ENCODE measurements around the gene PRRX1.

The PRRX1 gene

GRCh38 chr1:170624146-170624545, 39.8 kb upstream of the PRRX1 start:
- TF ChIP-seq CTCF (conservative IDR thresholded peaks at IDR 0.05; ENCODE audit: low read depth, low read length) = no peak
- H3K4me3 ChIP-seq (ENCODE audit: low read depth, low read length) = no peak overlapping the region
- no peak for DNase-seq (ENCODE audit: low read depth)

- DNase-seq (ENCODE audit: low read depth) = no peak
- H3K4me3 ChIP-seq (ENCODE audit: low read depth, low read length) = no peak overlapping the region
- TF ChIP-seq CTCF (conservative IDR thresholded peaks at IDR 0.05; ENCODE audit: low read depth, low read length) = no peak
Observed at GRCh38 chr1:170630977-170631376, 33.0 kb upstream of the PRRX1 start.

GRCh38 chr1:170634293-170634692, 29.6 kb upstream of the PRRX1 start:
- no peak for DNase-seq (ENCODE audit: low read depth)
- H3K4me3 ChIP-seq (ENCODE audit: low read depth, low read length) = no peak overlapping the region
- no peak for TF ChIP-seq CTCF (conservative IDR thresholded peaks at IDR 0.05; ENCODE audit: low read depth, low read length)

- no peak for TF ChIP-seq CTCF (conservative IDR thresholded peaks at IDR 0.05; ENCODE audit: low read depth, low read length)
- no peak overlapping the region for H3K4me3 ChIP-seq (ENCODE audit: low read depth, low read length)
- DNase-seq (ENCODE audit: low read depth) = no peak
Observed at GRCh38 chr1:170634824-170635410, 29.0 kb upstream of the PRRX1 start.

GRCh38 chr1:170640581-170640980, 23.4 kb upstream of the PRRX1 start:
- DNase-seq (ENCODE audit: low read depth) = no peak
- H3K4me3 ChIP-seq (ENCODE audit: low read depth, low read length) = no peak overlapping the region
- TF ChIP-seq CTCF (conservative IDR thresholded peaks at IDR 0.05; ENCODE audit: low read depth, low read length) = no peak

- no peak for TF ChIP-seq CTCF (conservative IDR thresholded peaks at IDR 0.05; ENCODE audit: low read depth, low read length)
- no peak for DNase-seq (ENCODE audit: low read depth)
- H3K4me3 ChIP-seq (ENCODE audit: low read depth, low read length) = no peak overlapping the region
Observed at GRCh38 chr1:170657275-170657853, 6.6 kb upstream of the PRRX1 start.

GRCh38 chr1:170659399-170660035, 4.4 kb upstream of the PRRX1 start:
- no peak for TF ChIP-seq CTCF (conservative IDR thresholded peaks at IDR 0.05; ENCODE audit: low read depth, low read length)
- no peak for DNase-seq (ENCODE audit: low read depth)
- H3K4me3 ChIP-seq (ENCODE audit: low read depth, low read length) = no peak overlapping the region
